HepG2 (cell line): ENCODE results near the gene PHKG2. TPM values are rescaled to one million over a fixed set of nuclear protein-coding genes. Genes with fewer than 3 reads are reported as not detected.
A peak's percentile ranks its signal among the peaks of the same experiment; 100 is the strongest.

Experiments
- AGO1 ChIP-seq: fragments of 200-400 bp; formaldehyde crosslinking; IDR thresholded peaks from 2 replicates; pipeline ENCODE4 v1.6.1; 2017; ENCODE audit warnings: mild to moderate bottlenecking, low read depth, low read length, moderate library complexity; ENCODE audit not compliant: poor library complexity, severe bottlenecking
- ELK4 ChIP-seq: sonication (generic); formaldehyde crosslinking; IDR thresholded peaks from 2 replicates; pipeline ENCODE4 v1.9.0; 2021; ENCODE audit warnings: missing genetic modification reagents, borderline replicate concordance
- GTF2F1 ChIP-seq: fragments of 150-350 bp; IDR thresholded peaks from 2 replicates; pipeline ENCODE4 v1.6.1; 2014; ENCODE audit warnings: low read length
- GZF1 ChIP-seq: sonication (generic); formaldehyde crosslinking; IDR thresholded peaks from 2 replicates; pipeline ENCODE4 v1.5.1; 2020; ENCODE audit warnings: mild to moderate bottlenecking, missing genetic modification reagents
- HMG20B ChIP-seq: conservative IDR thresholded peaks from 2 replicates; pipeline ENCODE4 v1.6.1; 2016; ENCODE audit warnings: missing genetic modification reagents, missing compliant biosample characterization
- KLF13 ChIP-seq: sonication (generic); formaldehyde crosslinking; IDR thresholded peaks from 2 replicates; pipeline ENCODE4 v1.4.0; 2020; ENCODE audit warnings: mild to moderate bottlenecking, missing genetic modification reagents
- MLXIP ChIP-seq: sonication (generic); formaldehyde crosslinking; IDR thresholded peaks from 2 replicates; pipeline ENCODE4 v1.9.0; 2021; ENCODE audit warnings: missing genetic modification reagents, borderline replicate concordance
- NCOR1 ChIP-seq: fragments of 200-600 bp; sonication (generic); IDR thresholded peaks from 2 replicates; pipeline ENCODE4 v1.7.0; 2017; ENCODE audit warnings: antibody characterized with exemption, low read length, borderline replicate concordance
- PRDM10 ChIP-seq: sonication (generic); formaldehyde crosslinking; IDR thresholded peaks from 2 replicates; pipeline ENCODE4 v1.4.0; 2020; ENCODE audit warnings: low read depth, missing genetic modification reagents
- SAFB2 ChIP-seq: sonication (generic); formaldehyde crosslinking; IDR thresholded peaks from 2 replicates; pipeline ENCODE4 v1.5.1; 2020; ENCODE audit warnings: missing genetic modification reagents, low read depth, mild to moderate bottlenecking, borderline replicate concordance
- SYNCRIP ChIP-seq: fragments of 200-400 bp; formaldehyde crosslinking; IDR thresholded peaks from 2 replicates; pipeline ENCODE4 v1.6.1; 2018; ENCODE audit warnings: mild to moderate bottlenecking, low read depth, low read length; ENCODE audit not compliant: insufficient read depth
- U2AF1 ChIP-seq: fragments of 200-400 bp; formaldehyde crosslinking; optimal IDR thresholded peaks from 2 replicates; pipeline ENCODE3; 2017; ENCODE audit warnings: mild to moderate bottlenecking, low read depth, low read length
- U2AF2 ChIP-seq: fragments of 200-400 bp; formaldehyde crosslinking; IDR thresholded peaks from 2 replicates; pipeline ENCODE4 v1.6.1; 2017; ENCODE audit warnings: low read depth, mild to moderate bottlenecking, low read length
- ZFP36L2 ChIP-seq: sonication (generic); formaldehyde crosslinking; IDR thresholded peaks from 2 replicates; pipeline ENCODE4 v1.4.0; 2020; ENCODE audit warnings: missing genetic modification reagents
- ZFP90 ChIP-seq: sonication (generic); formaldehyde crosslinking; IDR thresholded peaks from 2 replicates; pipeline ENCODE4 v1.8.0; 2022; ENCODE audit warnings: missing genetic modification reagents, mild to moderate bottlenecking, inconsistent platforms, borderline replicate concordance
- ZNF276 ChIP-seq: sonication (generic); formaldehyde crosslinking; IDR thresholded peaks from 2 replicates; pipeline ENCODE4 v1.4.0; 2020; ENCODE audit warnings: mild to moderate bottlenecking, low read depth, missing genetic modification reagents
- ZNF83 ChIP-seq: sonication (generic); formaldehyde crosslinking; IDR thresholded peaks from 2 replicates; pipeline ENCODE4 v1.4.0; 2020; ENCODE audit warnings: missing genetic modification reagents, mild to moderate bottlenecking, borderline replicate concordance
- polyA plus RNA-seq, 8 experiments: library from polyadenylated mRNA; depleted of rRNA in 3 of 8; stranded (reverse) in 7 of 8; unstranded in 1 of 8; fragments of >200 nt; fragmentation: Illumina TruSeq in 4 of 8; extraction: Trizol in 4 of 8; gene quantifications; 2 replicates each; pipeline versions ENCODE4 v1.2.1 to v1.2.3, GENCODE V29; 2011 to 2016; ENCODE audit warnings: low read depth in 4 of 8, missing spikeins in 1 of 8, mixed read lengths in 1 of 8; ENCODE audit not compliant: insufficient read depth in 1 of 8
- total RNA-seq, 5 experiments: library from RNA; depleted of rRNA; stranded (reverse); fragments of >200 nt; fragmentation: Illumina TruSeq; extraction: Trizol; gene quantifications; 2 replicates each; pipeline ENCODE4 v1.2.3, GENCODE V29; 2016; ENCODE audit warnings: low read depth in 1 of 5

The PHKG2 gene
- total and polyA plus RNA-seq, 2 of the 13 experiments (the other 11 are each of a cell fraction or from before 2014, with no cell fraction given): 37.4 to 42.1 TPM

GRCh38 chr16:30761928-30762902 is 14.0 kb downstream of the PHKG2 start, which contains the start of the genes CFAP119 and RNF40 (continued):
- TF ChIP-seq ZNF276: peak; percentile 40; the same call in 1 of the 2 replicates
- no peak for TF ChIP-seq U2AF2
- peak; percentile 51 for TF ChIP-seq AGO1
- no peak for TF ChIP-seq GZF1 (CRISPR knock-in tag)
- peak; percentile 31; the same call in 1 of the 2 replicates for TF ChIP-seq PRDM10 (CRISPR knock-in tag)
- TF ChIP-seq HMG20B (CRISPR knock-in tag): no peak
- TF ChIP-seq MLXIP (CRISPR knock-in tag): no peak
- no peak for TF ChIP-seq ZNF83
- no peak for TF ChIP-seq SYNCRIP
- no peak for TF ChIP-seq KLF13 (CRISPR knock-in tag)
- TF ChIP-seq ZFP36L2 (CRISPR knock-in tag): no peak
- TF ChIP-seq ELK4 (CRISPR knock-in tag): no peak
- peak; percentile 94 for TF ChIP-seq ZFP90 (CRISPR knock-in tag)
- TF ChIP-seq SAFB2: peak; percentile 79; the same call in 1 of the 2 replicates
- TF ChIP-seq U2AF1: no peak
- TF ChIP-seq NCOR1: peak; percentile 36; the same call in 1 of the 2 replicates
- TF ChIP-seq GTF2F1: no peak
